ENCODE data around the gene DNAJA4.

DNA sequence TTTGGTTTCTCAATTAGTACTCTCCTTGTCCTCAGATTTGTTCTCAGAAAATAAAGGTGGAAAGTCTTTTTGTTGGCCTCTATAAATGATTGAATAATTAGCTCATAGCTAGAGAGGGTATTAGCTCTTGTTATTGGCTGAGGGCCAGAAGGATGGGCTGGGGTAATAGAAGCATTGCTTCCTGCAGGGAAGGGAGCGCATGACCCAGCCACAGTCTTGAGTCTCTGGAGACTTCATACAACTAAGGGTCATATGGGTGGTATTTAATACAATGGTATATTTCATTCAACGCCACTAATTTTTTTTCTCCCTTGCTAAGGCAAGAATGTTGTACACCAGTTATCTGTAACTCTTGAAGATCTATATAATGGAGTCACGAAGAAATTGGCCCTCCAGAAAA is 8.4 kb downstream of the DNAJA4 start:
- TF ChIP-seq, protein P1, sequence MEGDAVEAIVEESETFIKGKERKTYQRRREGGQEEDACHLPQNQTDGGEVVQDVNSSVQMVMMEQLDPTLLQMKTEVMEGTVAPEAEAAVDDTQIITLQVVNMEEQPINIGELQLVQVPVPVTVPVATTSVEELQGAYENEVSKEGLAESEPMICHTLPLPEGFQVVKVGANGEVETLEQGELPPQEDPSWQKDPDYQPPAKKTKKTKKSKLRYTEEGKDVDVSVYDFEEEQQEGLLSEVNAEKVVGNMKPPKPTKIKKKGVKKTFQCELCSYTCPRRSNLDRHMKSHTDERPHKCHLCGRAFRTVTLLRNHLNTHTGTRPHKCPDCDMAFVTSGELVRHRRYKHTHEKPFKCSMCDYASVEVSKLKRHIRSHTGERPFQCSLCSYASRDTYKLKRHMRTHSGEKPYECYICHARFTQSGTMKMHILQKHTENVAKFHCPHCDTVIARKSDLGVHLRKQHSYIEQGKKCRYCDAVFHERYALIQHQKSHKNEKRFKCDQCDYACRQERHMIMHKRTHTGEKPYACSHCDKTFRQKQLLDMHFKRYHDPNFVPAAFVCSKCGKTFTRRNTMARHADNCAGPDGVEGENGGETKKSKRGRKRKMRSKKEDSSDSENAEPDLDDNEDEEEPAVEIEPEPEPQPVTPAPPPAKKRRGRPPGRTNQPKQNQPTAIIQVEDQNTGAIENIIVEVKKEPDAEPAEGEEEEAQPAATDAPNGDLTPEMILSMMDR (IDR thresholded peaks at IDR 0.05), result no peak
- TF ChIP-seq POLR2A (IDR thresholded peaks at IDR 0.05), result no peak
